ENCODE results near the gene MYO9A.

The MYO9A gene

GRCh38 chr15:72118017-72118978 is at the start of gene MYO9A, which contains the start of gene SENP8:
MYO9A (minus strand) TSS chr15:72118150; CDS start chr15:72046563, 71,587 bp downstream.
SENP8 (plus strand) TSS chr15:72118403; CDS start chr15:72139624, 21,221 bp downstream.
- peak; percentile 97 for DNase-seq

- DNase-seq, result no peak
Measured at GRCh38 chr15:72167445-72167844, 49.5 kb upstream of the MYO9A start.

- no peak for DNase-seq
Measured at GRCh38 chr15:72166716-72167417, 48.9 kb upstream of the MYO9A start.

- DNase-seq, result no peak
Measured at GRCh38 chr15:72163719-72164118, 45.8 kb upstream of the MYO9A start.

GRCh38 chr15:72162569-72162968 is 44.6 kb upstream of the MYO9A start:
- no peak for DNase-seq

- no peak for DNase-seq
Measured at GRCh38 chr15:72161361-72162132, 43.6 kb upstream of the MYO9A start.

- DNase-seq, result no peak
Measured at GRCh38 chr15:72160696-72161245, 42.8 kb upstream of the MYO9A start.

- DNase-seq, result no peak
Measured at GRCh38 chr15:72156928-72157327, 39.0 kb upstream of the MYO9A start.

- peak; percentile 73 for DNase-seq
Measured at GRCh38 chr15:72155635-72156616, 38.0 kb upstream of the MYO9A start.

- DNase-seq, result no peak
Measured at GRCh38 chr15:72155003-72155621, 37.2 kb upstream of the MYO9A start.

- DNase-seq, result no peak
Measured at GRCh38 chr15:72154316-72154715, 36.4 kb upstream of the MYO9A start.

GRCh38 chr15:72153269-72154000 is 35.5 kb upstream of the MYO9A start:
- no peak for DNase-seq

- DNase-seq, result no peak
Measured at GRCh38 chr15:72147418-72147817, 29.5 kb upstream of the MYO9A start.

- no peak for DNase-seq
Measured at GRCh38 chr15:72146934-72147333, 29.0 kb upstream of the MYO9A start.

GRCh38 chr15:72146221-72146620 is 28.3 kb upstream of the MYO9A start:
- DNase-seq, result no peak

GRCh38 chr15:72141171-72142084 is 23.5 kb upstream of the MYO9A start:
- DNase-seq, result no peak

GRCh38 chr15:72140088-72140487 is 22.1 kb upstream of the MYO9A start:
- no peak for DNase-seq

- DNase-seq, result no peak
Measured at GRCh38 chr15:72139667-72140066, 21.7 kb upstream of the MYO9A start.

Measured in CD4-positive, alpha-beta T cell treated with Interleukin-15 for 1 hour (primary cell).